ENCODE measurements around the gene RNF103. TPM values are rescaled to one million over a fixed set of nuclear protein-coding genes. Genes with fewer than 3 reads are reported as not detected.
A peak's percentile ranks its signal among the peaks of the same experiment; 100 is the strongest.

The RNF103 gene
- total and polyA plus RNA-seq, 2 of the 13 experiments (the other 11 are each of a cell fraction or from before 2014, with no cell fraction given), result 19.8 to 21.1 TPM

GRCh38 chr2:86631846-86632485, 8.3 kb upstream of the RNF103 start (continued):
- TF ChIP-seq, protein P1, sequence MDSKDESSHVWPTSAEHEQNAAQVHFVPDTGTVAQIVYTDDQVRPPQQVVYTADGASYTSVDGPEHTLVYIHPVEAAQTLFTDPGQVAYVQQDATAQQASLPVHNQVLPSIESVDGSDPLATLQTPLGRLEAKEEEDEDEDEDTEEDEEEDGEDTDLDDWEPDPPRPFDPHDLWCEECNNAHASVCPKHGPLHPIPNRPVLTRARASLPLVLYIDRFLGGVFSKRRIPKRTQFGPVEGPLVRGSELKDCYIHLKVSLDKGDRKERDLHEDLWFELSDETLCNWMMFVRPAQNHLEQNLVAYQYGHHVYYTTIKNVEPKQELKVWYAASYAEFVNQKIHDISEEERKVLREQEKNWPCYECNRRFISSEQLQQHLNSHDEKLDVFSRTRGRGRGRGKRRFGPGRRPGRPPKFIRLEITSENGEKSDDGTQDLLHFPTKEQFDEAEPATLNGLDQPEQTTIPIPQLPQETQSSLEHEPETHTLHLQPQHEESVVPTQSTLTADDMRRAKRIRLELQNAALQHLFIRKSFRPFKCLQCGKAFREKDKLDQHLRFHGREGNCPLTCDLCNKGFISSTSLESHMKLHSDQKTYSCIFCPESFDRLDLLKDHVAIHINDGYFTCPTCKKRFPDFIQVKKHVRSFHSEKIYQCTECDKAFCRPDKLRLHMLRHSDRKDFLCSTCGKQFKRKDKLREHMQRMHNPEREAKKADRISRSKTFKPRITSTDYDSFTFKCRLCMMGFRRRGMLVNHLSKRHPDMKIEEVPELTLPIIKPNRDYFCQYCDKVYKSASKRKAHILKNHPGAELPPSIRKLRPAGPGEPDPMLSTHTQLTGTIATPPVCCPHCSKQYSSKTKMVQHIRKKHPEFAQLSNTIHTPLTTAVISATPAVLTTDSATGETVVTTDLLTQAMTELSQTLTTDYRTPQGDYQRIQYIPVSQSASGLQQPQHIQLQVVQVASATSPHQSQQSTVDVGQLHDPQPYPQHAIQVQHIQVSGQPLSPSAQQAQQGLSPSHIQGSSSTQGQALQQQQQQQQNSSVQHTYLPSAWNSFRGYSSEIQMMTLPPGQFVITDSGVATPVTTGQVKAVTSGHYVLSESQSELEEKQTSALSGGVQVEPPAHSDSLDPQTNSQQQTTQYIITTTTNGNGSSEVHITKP (CRISPR knock-in tag; IDR thresholded peaks at IDR 0.05; ENCODE audit: low read depth), result peak; percentile 76; the same call in 1 of the 2 replicates
- TF ChIP-seq SRSF9 (IDR thresholded peaks at IDR 0.05; ENCODE audit: borderline replicate concordance, insufficient read depth, low read depth, low read length, poor library complexity, severe bottlenecking) (no peak), HDAC2 (CRISPR knock-in tag; IDR thresholded peaks at IDR 0.05) (peak; percentile 42; the same call in 1 of the 2 replicates), POLR2G (IDR thresholded peaks at IDR 0.05; ENCODE audit: low read depth, low read length) (peak; percentile 43; the same call in 1 of the 2 replicates), TEAD3 (CRISPR knock-in tag; optimal IDR thresholded peaks at IDR 0.05; ENCODE audit: borderline replicate concordance) (peak; percentile 54), ZBTB2 (CRISPR knock-in tag; IDR thresholded peaks at IDR 0.05; ENCODE audit: low read depth) (no peak), ZNF331 (CRISPR knock-in tag; IDR thresholded peaks at IDR 0.05) (0 out of 2 replicates have a peak, but pooled peaks have one; percentile 15), NR2F6 (IDR thresholded peaks at IDR 0.05) (no peak), NR2F6 (CRISPR knock-in tag; IDR thresholded peaks at IDR 0.05) (0 out of 2 replicates have a peak, but pooled peaks have one; percentile 17), FOXA1 (IDR thresholded peaks at IDR 0.05) (no peak), FOXA1 (CRISPR knock-in tag; IDR thresholded peaks at IDR 0.05) (peak; percentile 59; the same call in 1 of the 2 replicates), LCORL (IDR thresholded peaks at IDR 0.05) (no peak), LCORL (CRISPR knock-in tag; IDR thresholded peaks at IDR 0.05) (0 out of 2 replicates have a peak, but pooled peaks have one; percentile 28), ZFY (CRISPR knock-in tag; IDR thresholded peaks at IDR 0.05) (peak; percentile 22; the same call in 1 of the 2 replicates), NCOA1 (CRISPR knock-in tag; IDR thresholded peaks at IDR 0.05) (peak; percentile 37; the same call in 1 of the 2 replicates), ETV5 (CRISPR knock-in tag; IDR thresholded peaks at IDR 0.05; ENCODE audit: borderline replicate concordance) (peak; percentile 18; the same call in 1 of the 2 replicates), ZNF737 (CRISPR knock-in tag; IDR thresholded peaks at IDR 0.05; ENCODE audit: borderline replicate concordance) (0 out of 2 replicates have a peak, but pooled peaks have one; percentile 31), SOX13 (IDR thresholded peaks at IDR 0.05) (no peak), SOX13 (CRISPR knock-in tag; conservative IDR thresholded peaks at IDR 0.05 in 1 of 2, IDR thresholded peaks at IDR 0.05 in 1 of 2) (0 out of 4 replicates have a peak, but pooled peaks of 1 of the 2 experiments have one; percentile 6), KDM5B (CRISPR knock-in tag; IDR thresholded peaks at IDR 0.05; ENCODE audit: borderline replicate concordance) (0 out of 2 replicates have a peak, but pooled peaks have one; percentile 0)

Data from HepG2 (cell line).